NB4 (cell line): Measurements from ENCODE around the gene LSM6.

Source experiments
- DNase-seq: peaks from one replicate; pipeline ENCODE4 v3.0.0; 2010; ENCODE audit warnings: low read depth
- H3K4me3 ChIP-seq: one replicate; pipeline ENCODE4 v1.5.1; 2011; ENCODE audit warnings: mild to moderate bottlenecking, low read depth, low read length, moderate library complexity
- CTCF ChIP-seq: IDR thresholded peaks from one replicate; pipeline ENCODE4 v1.5.1; 2012; ENCODE audit warnings: low read depth, low read length
- MAX ChIP-seq: IDR thresholded peaks from 2 replicates; pipeline ENCODE4 v1.6.1; 2011; ENCODE audit warnings: low read depth, low read length
- MYC ChIP-seq: IDR thresholded peaks from 2 replicates; pipeline ENCODE4 v1.6.1; 2011; ENCODE audit warnings: low read depth, low read length
- POLR2A ChIP-seq: IDR thresholded peaks from 2 replicates; pipeline ENCODE4 v1.6.1; 2011; ENCODE audit warnings: mild to moderate bottlenecking; ENCODE audit not compliant: insufficient read length; ENCODE audit errors: extremely low read depth

Gene LSM6

GRCh38 chr4:146222313-146222712, 46.8 kb downstream of the LSM6 start:
- DNase-seq, result no peak
- H3K4me3 ChIP-seq, result no peak overlapping the region
- no peak for TF ChIP-seq CTCF
- TF ChIP-seq MAX, result no peak
- no peak for TF ChIP-seq POLR2A
- no peak for TF ChIP-seq MYC

- TF ChIP-seq MAX (no peak), MYC (no peak), CTCF (no peak), POLR2A (no peak)
- no peak for DNase-seq
- H3K4me3 ChIP-seq, result no peak overlapping the region
Measured at GRCh38 chr4:146224326-146224966, 48.9 kb downstream of the LSM6 start.

GRCh38 chr4:146229406-146229805, 53.9 kb downstream of the LSM6 start:
- H3K4me3 ChIP-seq, result no peak overlapping the region
- TF ChIP-seq MAX, result no peak
- no peak for TF ChIP-seq CTCF
- TF ChIP-seq POLR2A, result no peak
- TF ChIP-seq MYC, result no peak

GRCh38 chr4:146232131-146232722, 56.7 kb downstream of the LSM6 start:
- H3K4me3 ChIP-seq, result no peak overlapping the region
- TF ChIP-seq POLR2A, result no peak
- TF ChIP-seq MAX, result no peak
- no peak for TF ChIP-seq MYC
- no peak for TF ChIP-seq CTCF
- DNase-seq, result no peak

More at GRCh38 chr4:146229406-146229805, 53.9 kb downstream of the LSM6 start:
- DNase-seq, result no peak

GRCh38 chr4:146235654-146236177, 60.2 kb downstream of the LSM6 start:
- no peak for TF ChIP-seq POLR2A
- TF ChIP-seq CTCF, result no peak
- TF ChIP-seq MYC, result no peak
- no peak for TF ChIP-seq MAX

More at GRCh38 chr4:146235654-146236177, 60.2 kb downstream of the LSM6 start:
- DNase-seq, result peak; percentile 2
- no peak overlapping the region for H3K4me3 ChIP-seq
